A549 (cell line): ENCODE results near the gene PIGL.

Experiments
- CTCF ChIP-seq: fragments of >200 bp; sonication (Bioruptor Twin); formaldehyde crosslinking; IDR thresholded peaks from 3 replicates; pipeline ENCODE4 v1.5.1; 2016
- POLR2A ChIP-seq: IDR thresholded peaks from 2 replicates; pipeline ENCODE4 v1.6.1; 2012; ENCODE audit warnings: mild to moderate bottlenecking, low read length

GRCh38 chr17:16285646-16286008, 68.6 kb downstream of the PIGL start:
- TF ChIP-seq POLR2A (no peak), CTCF (peak; percentile 88)
